H1 (cell line): ENCODE measurements around the gene MTX3.

Source experiments
- ATF3 ChIP-seq: IDR thresholded peaks from 2 replicates; pipeline ENCODE4 v1.6.1; 2011; ENCODE audit warnings: low read depth, mild to moderate bottlenecking, low read length; ENCODE audit not compliant: insufficient read depth
- CEBPB ChIP-seq: IDR thresholded peaks from 2 replicates; pipeline ENCODE4 v1.6.1; 2012; ENCODE audit warnings: low read depth, low read length
- CHD1 ChIP-seq: IDR thresholded peaks from 2 replicates; pipeline ENCODE4 v1.6.1; 2012; ENCODE audit warnings: low read depth, low read length, improper control_type of control experiment
- CTCF ChIP-seq, 3 experiments: IDR thresholded peaks; 1 replicate in 2 of 3; 2 replicates in 1 of 3; pipeline versions ENCODE4 v1.5.1 to v1.6.1; 2011; ENCODE audit warnings: low read length in 3 of 3, mild to moderate bottlenecking in 3 of 3, inconsistent platforms in 2 of 3, low read depth in 1 of 3, moderate library complexity in 1 of 3; ENCODE audit not compliant: insufficient read depth in 1 of 3; ENCODE audit errors: control extremely low read depth in 1 of 3
- EGR1 ChIP-seq: IDR thresholded peaks from 2 replicates; pipeline ENCODE4 v1.6.1; 2011; ENCODE audit warnings: low read depth, low read length, borderline replicate concordance
- KDM5A ChIP-seq: fragments of 200-600 bp; IDR thresholded peaks from 2 replicates; pipeline ENCODE4 v1.7.1; 2012; ENCODE audit warnings: mild to moderate bottlenecking, low read length, inconsistent platforms, mixed read lengths
- POLR2A ChIP-seq, 2 experiments: IDR thresholded peaks; 1 replicate in 1 of 2; 2 replicates in 1 of 2; pipeline ENCODE4 v1.6.1; 2011; ENCODE audit warnings: low read depth in 2 of 2, low read length in 2 of 2, mild to moderate bottlenecking in 2 of 2; ENCODE audit errors: control extremely low read depth in 1 of 2
- POLR2AphosphoS5 ChIP-seq: IDR thresholded peaks from 2 replicates; pipeline ENCODE4 v1.6.1; 2011; ENCODE audit warnings: low read depth, low read length
- RAD21 ChIP-seq, 2 experiments: IDR thresholded peaks in 1 of 2; conservative IDR thresholded peaks in 1 of 2; 2 replicates each; pipeline ENCODE4 v1.6.1; 2011; ENCODE audit warnings: low read depth in 2 of 2, low read length in 2 of 2, improper control_type of control experiment in 1 of 2, inconsistent platforms in 1 of 2, mild to moderate bottlenecking in 1 of 2, moderate library complexity in 1 of 2
- RNF2 ChIP-seq: fragments of 200-900, 300-1000 bp; sonication (generic); IDR thresholded peaks from 2 replicates; pipeline ENCODE4 v1.7.1; 2016; ENCODE audit warnings: borderline replicate concordance, low read depth, mild to moderate bottlenecking, antibody characterized with exemption, low read length; ENCODE audit not compliant: poor library complexity, severe bottlenecking; ENCODE audit errors: missing control alignments
- RXRA ChIP-seq: IDR thresholded peaks from 2 replicates; pipeline ENCODE4 v1.6.1; 2011; ENCODE audit warnings: low read depth, mild to moderate bottlenecking, low read length, moderate library complexity; ENCODE audit not compliant: insufficient read depth
- SP2 ChIP-seq: IDR thresholded peaks from 2 replicates; pipeline ENCODE4 v1.6.1; 2012; ENCODE audit warnings: mild to moderate bottlenecking, low read length, inconsistent platforms
- ZNF274 ChIP-seq: IDR thresholded peaks from 2 replicates; pipeline ENCODE4 v1.7.0; 2012; ENCODE audit warnings: low read length, borderline replicate concordance; ENCODE audit errors: extremely low read depth

GRCh38 chr5:80035839-80036238 is 44.8 kb upstream of the MTX3 start:
- TF ChIP-seq POLR2A (IDR thresholded peaks at IDR 0.05; ENCODE audit: control extremely low read depth in 1 of 2, low read depth in 2 of 2, low read length in 2 of 2) (no peak), KDM5A (no peak), POLR2AphosphoS5 (no peak), SP2 (no peak), RAD21 (IDR thresholded peaks at IDR 0.05 in 1 of 2, conservative IDR thresholded peaks at IDR 0.05 in 1 of 2; ENCODE audit: low read depth in 2 of 2, low read length in 2 of 2) (no peak), RNF2 (no peak), CTCF (IDR thresholded peaks at IDR 0.05; ENCODE audit: control extremely low read depth in 1 of 3, insufficient read depth in 1 of 3, low read depth in 1 of 3, low read length in 3 of 3) (no peak), CEBPB (no peak), RXRA (no peak), ZNF274 (no peak), ATF3 (no peak), EGR1 (no peak), CHD1 (no peak)
